GM12801 (cell line): ENCODE measurements around the gene ZP1.

Experiments
- TF ChIP-seq, protein P1 (sequence below): IDR thresholded peaks from one replicate; pipeline ENCODE4 v1.5.1; 2011; ENCODE audit warnings: control low read depth; ENCODE audit not compliant: insufficient read length; ENCODE audit errors: extremely low read depth

Gene ZP1

DNA sequence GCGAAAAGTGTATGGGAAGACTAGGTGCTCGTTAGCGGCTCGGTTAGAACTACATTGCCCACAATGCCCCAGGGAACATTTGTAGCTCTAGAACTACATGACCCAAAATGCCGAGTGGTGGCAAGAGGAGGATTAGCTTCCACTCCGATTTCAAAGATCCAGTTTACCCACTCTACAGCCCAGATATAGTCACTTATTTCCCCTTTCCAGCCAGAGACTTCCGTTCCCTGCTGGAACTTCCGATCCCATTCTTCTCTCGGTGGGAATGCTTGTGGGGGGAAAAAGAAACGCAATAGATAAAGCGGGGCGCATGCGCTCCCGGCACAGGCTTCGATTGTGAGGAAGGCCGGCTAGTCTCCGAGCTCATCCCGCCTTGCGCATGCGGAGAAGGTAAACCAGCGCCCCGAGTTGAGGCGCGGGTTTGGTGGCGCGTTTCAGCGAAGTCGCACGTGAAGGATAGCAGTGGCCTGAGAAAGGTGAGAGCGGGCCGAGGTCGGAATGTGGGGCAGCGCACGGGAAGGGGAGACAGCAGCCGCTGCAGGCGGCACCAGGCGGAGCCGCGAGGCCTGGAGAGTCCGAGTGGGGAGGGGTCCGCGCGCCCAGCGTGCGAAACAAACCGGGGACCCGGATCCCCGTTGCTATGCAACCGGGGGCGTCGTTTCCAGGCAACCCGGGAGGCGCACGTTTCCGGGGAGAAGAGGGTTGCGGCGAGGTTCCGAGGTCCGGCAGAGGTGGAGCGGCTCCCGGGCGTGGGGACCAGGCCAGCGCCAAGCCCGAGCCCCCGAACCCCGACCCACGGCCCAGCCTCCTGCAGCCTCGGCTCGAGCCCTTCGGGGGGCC is 46.7 kb downstream of the ZP1 start, which contains the start of gene TMEM109:
Gene TMEM109, plus strand, starts transcription at position 366 of the 840 bp plus-strand sequence. CDS start 5,536 bp downstream, outside the sequence.
- TF ChIP-seq, protein P1, sequence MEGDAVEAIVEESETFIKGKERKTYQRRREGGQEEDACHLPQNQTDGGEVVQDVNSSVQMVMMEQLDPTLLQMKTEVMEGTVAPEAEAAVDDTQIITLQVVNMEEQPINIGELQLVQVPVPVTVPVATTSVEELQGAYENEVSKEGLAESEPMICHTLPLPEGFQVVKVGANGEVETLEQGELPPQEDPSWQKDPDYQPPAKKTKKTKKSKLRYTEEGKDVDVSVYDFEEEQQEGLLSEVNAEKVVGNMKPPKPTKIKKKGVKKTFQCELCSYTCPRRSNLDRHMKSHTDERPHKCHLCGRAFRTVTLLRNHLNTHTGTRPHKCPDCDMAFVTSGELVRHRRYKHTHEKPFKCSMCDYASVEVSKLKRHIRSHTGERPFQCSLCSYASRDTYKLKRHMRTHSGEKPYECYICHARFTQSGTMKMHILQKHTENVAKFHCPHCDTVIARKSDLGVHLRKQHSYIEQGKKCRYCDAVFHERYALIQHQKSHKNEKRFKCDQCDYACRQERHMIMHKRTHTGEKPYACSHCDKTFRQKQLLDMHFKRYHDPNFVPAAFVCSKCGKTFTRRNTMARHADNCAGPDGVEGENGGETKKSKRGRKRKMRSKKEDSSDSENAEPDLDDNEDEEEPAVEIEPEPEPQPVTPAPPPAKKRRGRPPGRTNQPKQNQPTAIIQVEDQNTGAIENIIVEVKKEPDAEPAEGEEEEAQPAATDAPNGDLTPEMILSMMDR: no peak

DNA sequence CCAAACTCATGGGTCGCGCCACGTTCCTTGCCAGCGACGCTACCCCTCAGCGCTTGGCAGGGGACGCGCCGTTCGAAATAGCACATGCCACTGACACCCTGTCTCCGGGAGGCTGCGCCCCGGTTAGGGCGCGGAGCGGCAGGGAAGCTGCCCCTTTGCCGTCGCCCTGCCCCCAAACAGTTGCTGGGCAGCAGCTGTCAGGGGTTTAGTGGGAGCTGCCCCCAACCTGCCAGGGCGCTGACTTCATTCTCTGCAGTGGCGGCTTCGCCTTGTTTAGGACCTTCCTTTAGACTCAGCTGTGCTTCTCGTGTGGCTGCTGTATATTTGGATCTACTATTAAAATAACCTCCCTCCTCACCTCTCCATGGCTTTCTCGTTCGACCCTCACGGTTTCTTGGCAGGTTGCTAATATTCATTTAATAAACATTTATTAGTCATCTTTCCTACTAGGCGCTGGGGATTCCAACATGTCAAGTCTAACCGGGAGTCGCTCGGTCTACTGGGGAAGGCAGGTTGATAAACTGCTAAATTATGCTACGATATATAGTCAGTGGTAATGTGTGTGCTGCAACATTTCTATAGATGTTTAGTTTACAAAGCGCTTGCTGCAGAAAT is 47.4 kb downstream of the ZP1 start:
- TF ChIP-seq, protein P1: no peak

DNA sequence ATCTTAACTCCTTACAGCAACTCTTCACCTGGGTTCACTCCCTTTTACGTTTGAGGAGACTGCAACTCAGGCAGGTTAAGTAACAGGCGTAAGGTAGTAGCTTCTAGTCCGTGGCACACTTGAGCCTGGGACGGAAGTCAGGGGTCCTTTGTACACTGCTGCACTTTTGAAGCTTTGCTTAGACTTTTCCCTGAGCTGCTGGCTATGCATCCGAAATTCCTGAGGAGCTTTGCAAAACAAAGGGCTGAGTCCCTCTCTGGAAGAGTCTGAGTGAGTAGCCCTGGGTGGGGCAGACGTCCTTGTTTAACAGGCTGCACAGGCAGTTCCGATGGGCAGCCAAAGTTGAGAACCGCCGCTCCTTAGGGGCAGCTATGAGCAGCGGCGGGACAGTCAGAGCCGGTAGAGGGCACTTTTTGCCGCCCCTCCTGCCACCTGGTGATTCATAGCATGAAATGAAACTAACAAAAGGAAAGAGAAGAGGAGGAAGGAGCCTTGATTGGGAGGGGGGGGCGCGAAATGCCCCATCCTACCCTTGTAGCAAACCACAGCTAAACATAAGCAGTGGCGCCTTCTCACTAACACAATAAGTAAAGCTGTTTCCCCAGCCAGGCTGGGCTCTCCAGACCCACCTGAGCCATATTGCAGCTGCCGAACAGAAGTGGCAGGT is 48.0 kb downstream of the ZP1 start:
- TF ChIP-seq, protein P1: no peak

DNA sequence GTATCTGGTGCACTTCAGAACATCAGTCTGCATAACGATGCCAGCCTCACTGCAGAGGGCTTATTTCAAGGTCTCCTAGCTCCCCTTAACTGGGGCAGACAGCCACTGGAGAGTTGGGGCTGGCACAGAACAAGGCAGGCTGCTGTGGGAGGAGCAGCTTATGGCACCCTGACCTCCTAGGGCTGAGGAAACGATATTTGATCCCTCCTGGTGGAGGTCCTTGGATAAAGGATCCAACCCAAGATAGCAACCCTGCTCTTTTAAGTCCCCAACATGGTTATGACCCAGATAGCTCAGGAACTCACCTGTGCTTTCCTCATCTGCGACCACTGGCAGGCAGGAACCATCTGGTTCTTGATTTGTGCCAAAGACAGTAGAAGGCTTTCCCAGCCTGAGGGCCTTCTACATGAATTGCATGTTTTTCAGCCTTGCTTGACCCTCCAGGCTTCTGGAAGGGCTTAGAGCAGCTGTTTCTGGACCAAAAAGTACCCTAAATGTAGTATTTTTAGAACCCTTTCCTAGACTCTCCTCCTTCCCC is 49.4 kb downstream of the ZP1 start:
- TF ChIP-seq, protein P1: no peak

DNA sequence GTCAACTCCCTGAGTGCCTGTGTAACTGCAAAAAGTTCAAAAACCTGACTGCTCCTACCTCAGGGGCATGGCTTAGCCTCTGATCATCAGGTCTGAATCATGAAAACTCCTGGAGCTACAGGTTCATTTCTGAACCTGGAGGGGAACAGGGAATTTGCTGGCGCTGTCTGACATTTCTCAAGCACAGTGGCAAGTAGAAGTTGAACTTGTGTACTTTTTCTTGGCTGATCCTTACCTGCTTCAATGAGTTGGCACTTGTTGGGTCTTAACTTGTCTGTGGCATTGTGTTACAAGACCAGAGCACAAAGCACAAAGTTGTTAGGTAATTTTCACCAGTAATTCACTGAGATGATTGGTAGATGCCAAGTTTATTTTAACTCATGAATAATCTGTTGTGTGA is 49.9 kb downstream of the ZP1 start:
- TF ChIP-seq, protein P1: no peak

DNA sequence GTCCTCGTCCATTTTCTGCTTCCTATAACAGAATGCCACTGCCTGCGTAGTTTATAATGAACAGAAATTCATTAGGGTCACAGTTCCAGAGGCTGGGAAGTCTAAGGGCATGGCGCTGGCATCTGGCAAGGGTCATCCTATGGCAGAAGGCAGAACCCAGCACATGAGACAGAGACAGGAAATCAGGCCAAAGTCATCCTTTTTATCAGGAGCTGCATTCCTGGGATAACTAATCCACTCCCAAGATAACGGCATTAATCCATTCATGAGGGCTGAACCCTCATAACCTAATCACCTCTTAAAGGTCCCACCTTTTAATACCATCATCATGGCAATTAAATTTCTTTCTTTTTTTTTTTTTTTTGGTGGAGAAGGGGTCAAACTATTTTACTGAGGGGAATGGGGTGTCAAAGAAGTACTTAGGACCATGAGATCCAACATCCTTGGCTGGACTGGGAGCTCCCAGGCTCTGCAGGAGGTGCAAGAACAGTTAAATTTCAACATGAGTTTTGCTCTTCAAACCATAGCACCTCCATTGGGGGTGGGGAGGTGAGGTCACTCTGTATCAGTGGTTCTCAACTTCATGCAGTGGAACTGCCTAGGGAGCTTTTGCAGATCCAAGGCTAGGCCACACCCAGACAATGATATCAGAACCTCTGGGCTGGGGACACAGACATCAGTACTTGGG is 51.1 kb downstream of the ZP1 start:
- TF ChIP-seq, protein P1: no peak

DNA sequence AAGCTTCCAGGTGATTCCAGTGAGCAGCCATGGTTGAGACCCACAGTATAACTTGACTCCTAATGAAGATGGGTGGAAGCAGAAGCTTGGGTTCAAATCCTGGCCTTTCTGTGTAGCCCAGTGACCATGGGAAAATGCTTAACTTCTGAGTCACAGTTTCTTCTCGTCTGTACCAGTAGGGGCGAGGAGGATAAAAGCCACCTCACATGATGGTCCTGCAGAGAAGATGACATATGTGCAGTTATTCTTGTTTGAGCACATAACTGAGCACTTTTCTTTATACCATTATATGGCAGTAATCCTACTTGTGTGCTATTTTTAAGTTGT is 51.6 kb downstream of the ZP1 start:
- TF ChIP-seq, protein P1: no peak
